IMR-90 (cell line): ENCODE measurements around the gene RASSF8. TPM values are rescaled to one million over a fixed set of nuclear protein-coding genes. Genes with fewer than 3 reads are reported as not detected.
"Not testable (repeated sequence)": the region's sequence is repeated elsewhere in the genome, so short reads cannot be mapped to it uniquely, and the experiment has no call there.

Experiments used
- ATAC-seq: fragments of 200-7000 bp; cut with Tn5 transposase; 2 replicates; pipeline ENCODE4 v1.9.1; 2020; ENCODE audit warnings: low read depth, mild to moderate bottlenecking, moderate library complexity
- BruUV-seq: library from RNA; stranded (reverse); fragments of 400-500 nt; replicated peaks from 2 replicates; lab custom pipeline; 2021; lab: Mats Ljungman, UMichigan
- CTCF ChIA-PET: fragments of 300-600 bp; formaldehyde crosslinking; extraction: SDS; loops from one replicate; lab custom pipeline; 2021; ENCODE audit warnings: antibody characterized with exemption; lab: Yijun Ruan, JAX
- POLR2A ChIA-PET: fragments of 300-600 bp; sonication (Branson Sonifier 250); formaldehyde crosslinking; loops from one replicate; lab custom pipeline; 2022; ENCODE audit warnings: antibody characterized with exemption; ENCODE audit not compliant: unreplicated experiment; lab: Charles Lee
- DNase-seq: peaks from one replicate; pipeline ENCODE4 v3.0.0; 2013
- H2AFZ ChIP-seq: replicated peaks from 2 replicates; pipeline ENCODE3; 2013; ENCODE audit warnings: low read length, mild to moderate bottlenecking; ENCODE audit not compliant: poor library complexity
- H2AK5ac ChIP-seq: 2 replicates; pipeline ENCODE4 v1.6.1; 2013; ENCODE audit warnings: low read depth, low read length, inconsistent platforms
- H2AK9ac ChIP-seq: replicated peaks from 2 replicates; pipeline ENCODE3; 2013; ENCODE audit warnings: mild to moderate bottlenecking, low read depth, low read length, moderate library complexity; ENCODE audit not compliant: poor library complexity
- H2BK120ac ChIP-seq: 2 replicates; pipeline ENCODE4 v1.6.1; 2013; ENCODE audit warnings: low read depth, low read length, inconsistent platforms
- H2BK15ac ChIP-seq: 3 replicates; pipeline ENCODE4 v1.6.1; 2013; ENCODE audit warnings: low read depth, low read length, inconsistent platforms
- H2BK20ac ChIP-seq: 2 replicates; pipeline ENCODE4 v1.6.1; 2013; ENCODE audit warnings: low read depth, mild to moderate bottlenecking, inconsistent platforms, low read length, moderate library complexity
- H2BK5ac ChIP-seq: 2 replicates; pipeline ENCODE4 v1.6.1; 2013; ENCODE audit warnings: mild to moderate bottlenecking, low read depth, low read length, inconsistent platforms; ENCODE audit not compliant: poor library complexity, severe bottlenecking
- H3K14ac ChIP-seq: replicated peaks from 2 replicates; pipeline ENCODE4 v1.6.1; 2013; ENCODE audit warnings: low read depth, low read length, inconsistent platforms
- H3K18ac ChIP-seq: 2 replicates; pipeline ENCODE4 v1.6.1; 2013; ENCODE audit warnings: low read depth, low read length, control low read depth
- H3K23ac ChIP-seq: 2 replicates; pipeline ENCODE4 v1.6.1; 2013; ENCODE audit warnings: low read depth, low read length, inconsistent platforms
- H3K27ac ChIP-seq: 2 replicates; pipeline ENCODE4 v1.5.1; 2013; ENCODE audit warnings: mild to moderate bottlenecking, control low read depth, low read length; ENCODE audit not compliant: insufficient read depth
- H3K27me3 ChIP-seq: 2 replicates; pipeline ENCODE4 v1.6.1; 2013; ENCODE audit warnings: low read length; ENCODE audit not compliant: control insufficient read depth, insufficient read depth
- H3K36me3 ChIP-seq: 2 replicates; pipeline ENCODE4 v1.6.1; 2013; ENCODE audit warnings: low read length, mixed read lengths; ENCODE audit not compliant: control insufficient read depth, insufficient read depth
- H3K4ac ChIP-seq: 2 replicates; pipeline ENCODE4 v1.6.1; 2013; ENCODE audit warnings: low read depth, low read length, inconsistent platforms
- H3K4me1 ChIP-seq: 2 replicates; pipeline ENCODE4 v1.6.1; 2013; ENCODE audit warnings: low read length, mixed read lengths; ENCODE audit not compliant: control insufficient read depth, insufficient read depth
- H3K4me2 ChIP-seq: 2 replicates; pipeline ENCODE4 v1.6.1; 2013; ENCODE audit warnings: low read depth, mild to moderate bottlenecking, control low read depth, low read length, moderate library complexity
- H3K4me3 ChIP-seq: 2 replicates; pipeline ENCODE4 v1.5.1; 2013; ENCODE audit warnings: low read depth, mild to moderate bottlenecking, control low read depth, low read length, moderate library complexity; ENCODE audit not compliant: insufficient read depth
- H3K56ac ChIP-seq: 2 replicates; pipeline ENCODE4 v1.6.1; 2013; ENCODE audit warnings: low read length, inconsistent platforms; ENCODE audit not compliant: insufficient read depth; ENCODE audit errors: extremely low read depth
- H3K79me1 ChIP-seq, 2 experiments: 2 replicates each; pipeline ENCODE4 v1.6.1; 2013; ENCODE audit warnings: low read length in 2 of 2, inconsistent platforms in 1 of 2, low read depth in 1 of 2
- H3K9ac ChIP-seq: 2 replicates; pipeline ENCODE4 v1.6.1; 2013; ENCODE audit warnings: low read depth, low read length, control low read depth
- H3K9me1 ChIP-seq: 2 replicates; pipeline ENCODE4 v1.6.1; 2013; ENCODE audit warnings: low read length, inconsistent platforms; ENCODE audit not compliant: insufficient read depth
- H3K9me3 ChIP-seq: 2 replicates; pipeline ENCODE4 v1.6.1; 2013; ENCODE audit warnings: low read length; ENCODE audit not compliant: control insufficient read depth, insufficient read depth
- H4K20me1 ChIP-seq: 2 replicates; pipeline ENCODE4 v1.6.1; 2013; ENCODE audit warnings: low read length, inconsistent platforms; ENCODE audit not compliant: insufficient read depth
- H4K5ac ChIP-seq: 2 replicates; pipeline ENCODE4 v1.6.1; 2013; ENCODE audit warnings: mild to moderate bottlenecking, low read depth, low read length, control low read depth
- H4K8ac ChIP-seq, 2 experiments: 2 replicates each; pipeline ENCODE4 v1.6.1; 2013; ENCODE audit warnings: low read depth in 2 of 2, low read length in 2 of 2, control low read depth in 1 of 2, inconsistent platforms in 1 of 2
- H4K91ac ChIP-seq: 2 replicates; pipeline ENCODE4 v1.6.1; 2013; ENCODE audit warnings: low read depth, low read length, inconsistent platforms; ENCODE audit not compliant: insufficient read depth
- CEBPB ChIP-seq: IDR thresholded peaks from 2 replicates; pipeline ENCODE4 v1.6.1; 2012; ENCODE audit warnings: low read depth, low read length, improper control_type of control experiment
- ELK1 ChIP-seq: fragments of 150-350 bp; IDR thresholded peaks from 2 replicates; pipeline ENCODE4 v1.6.1; 2016; ENCODE audit warnings: low read depth, mild to moderate bottlenecking, low read length, moderate library complexity, borderline replicate concordance
- FOS ChIP-seq: fragments of 150-350 bp; IDR thresholded peaks from 2 replicates; pipeline ENCODE4 v1.6.1; 2016; ENCODE audit warnings: low read depth, low read length
- NFE2L2 ChIP-seq: fragments of 150-350 bp; IDR thresholded peaks from 2 replicates; pipeline ENCODE4 v1.6.1; 2016; ENCODE audit warnings: low read depth, mild to moderate bottlenecking, low read length
- RCOR1 ChIP-seq: IDR thresholded peaks from 2 replicates; pipeline ENCODE4 v1.6.1; 2012; ENCODE audit warnings: mild to moderate bottlenecking, low read length, improper control_type of control experiment; ENCODE audit not compliant: insufficient replicate concordance
- RFX5 ChIP-seq: IDR thresholded peaks from 2 replicates; pipeline ENCODE4 v1.8.0; 2012; ENCODE audit warnings: low read depth, mild to moderate bottlenecking, low read length, moderate library complexity
- WGBS, 2 experiments: methylation state at CpG; one replicate each; pipeline versions ENCODE4 v1.1.5 to v1.1.7; 2013; ENCODE audit warnings: missing lambda C conversion rate in 2 of 2; ENCODE audit not compliant: insufficient read length in 1 of 2; ENCODE audit errors: extremely low coverage in 2 of 2; 5-methylcytosine and 5-hydroxymethylcytosine counted together
- dilution Hi-C: fragments of 300-500 bp; cut with HindIII; formaldehyde crosslinking; loops from one replicate; pipeline ENCODE4 v1.14.3; 2018; ENCODE audit warnings: low sequenced_read_pairs; ENCODE audit not compliant: unreplicated experiment
- in situ Hi-C: fragments of 300-500 bp; cut with MboI; formaldehyde crosslinking; loops from 3 replicates; pipeline ENCODE4 v1.14.3; 2019; ENCODE audit warnings: low sequenced_read_pairs, inconsistent platforms, mixed read lengths
- intact Hi-C: fragments of 100-400 bp; cut with micrococcal nuclease; formaldehyde crosslinking; loops from 2 replicates; pipeline ENCODE4 v1.10.0; 2022
- polyA plus RNA-seq, 3 experiments: library from polyadenylated mRNA; depleted of rRNA; stranded (reverse); fragments of >200 nt; gene quantifications; 2 replicates each; pipeline ENCODE4 v1.2.3, GENCODE V29; 2012; ENCODE audit warnings: low replicate concordance in 1 of 3
- total RNA-seq: library from RNA; depleted of rRNA; stranded (reverse); fragments of >200 nt; gene quantifications from 2 replicates; pipeline ENCODE4 v1.2.3, GENCODE V29; 2012
- TF ChIP-seq, protein P1 (sequence below): fragments of 150-350 bp; IDR thresholded peaks from 2 replicates; pipeline ENCODE4 v1.6.1; 2017; ENCODE audit warnings: mild to moderate bottlenecking, antibody characterized with exemption, low read length, low read depth

The RASSF8 gene
- total and polyA plus RNA-seq, 2 of the 4 experiments (the other 2 are of a cell fraction): 10.8 to 50.5 TPM

- peaks cover 5% of the 10 kb centered on the region for H3K4me1 ChIP-seq
- H4K20me1 ChIP-seq: peaks cover 19% of the 10 kb centered on the region
- no peak overlapping the region for H3K27ac ChIP-seq
- BruUV-seq: no TSS peak
- H2AFZ ChIP-seq: no peak overlapping the region
- no peak overlapping the region for H4K91ac ChIP-seq
- no peak overlapping the region for H2AK5ac ChIP-seq
- H3K14ac ChIP-seq: no peak overlapping the region
- no peak overlapping the region for H2AK9ac ChIP-seq
- H3K36me3 ChIP-seq: peaks cover 6% of the 10 kb centered on the region; the same call in 1 of the 2 replicates
- ChIA-PET CTCF (no interaction called here), POLR2A (interaction anchor here (0.6 kb wide), 1 partner anchor 1200 kb away, joined by 3 read pairs; no protein-coding TSS in a partner anchor)
- no peak overlapping the region for H3K9ac ChIP-seq
- H3K79me1 ChIP-seq: peaks cover 18 to 53% of the 10 kb centered on the region in 2 experiments
- TF ChIP-seq, protein P1, sequence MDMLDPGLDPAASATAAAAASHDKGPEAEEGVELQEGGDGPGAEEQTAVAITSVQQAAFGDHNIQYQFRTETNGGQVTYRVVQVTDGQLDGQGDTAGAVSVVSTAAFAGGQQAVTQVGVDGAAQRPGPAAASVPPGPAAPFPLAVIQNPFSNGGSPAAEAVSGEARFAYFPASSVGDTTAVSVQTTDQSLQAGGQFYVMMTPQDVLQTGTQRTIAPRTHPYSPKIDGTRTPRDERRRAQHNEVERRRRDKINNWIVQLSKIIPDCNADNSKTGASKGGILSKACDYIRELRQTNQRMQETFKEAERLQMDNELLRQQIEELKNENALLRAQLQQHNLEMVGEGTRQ: no peak
- TF ChIP-seq RCOR1: no peak
- no peak for TF ChIP-seq RFX5
- TF ChIP-seq ELK1: no peak
- no peak for TF ChIP-seq NFE2L2
- TF ChIP-seq FOS: 0 out of 2 replicates have a peak, but pooled peaks have one; percentile 15
- peak; percentile 81 for TF ChIP-seq CEBPB
- no peak overlapping the region for H2BK120ac ChIP-seq
- H3K4me2 ChIP-seq: no peak overlapping the region
- H2BK15ac ChIP-seq: no peak overlapping the region
- no peaks in the 10 kb centered on the region for H3K27me3 ChIP-seq
- peaks cover 11% of the 10 kb centered on the region for H3K9me1 ChIP-seq
- ATAC-seq (no peak), DNase-seq (peak; percentile 59)
- no peaks in the 10 kb centered on the region for H3K9me3 ChIP-seq
- no peak overlapping the region for H3K56ac ChIP-seq
- in situ Hi-C loops: no loop called here
- no CpG with 5 or more reads among the region's 1 CpG for WGBS, 2 experiments
- H2BK20ac ChIP-seq: no peak overlapping the region
- dilution Hi-C loops: no loop called here
- H2BK5ac ChIP-seq: no peak overlapping the region
- H3K4me3 ChIP-seq: no peak overlapping the region
- H3K23ac ChIP-seq: no peak overlapping the region
- no peak overlapping the region for H3K18ac ChIP-seq
- no peak overlapping the region for H3K4ac ChIP-seq
- H4K8ac ChIP-seq: no peak overlapping the region
- H4K5ac ChIP-seq: no peak overlapping the region
- intact Hi-C loops: no loop called here
These were observed 97.9 kb downstream of the RASSF8 start for GRCh38 chr12:26056335-26056734.

DNA sequence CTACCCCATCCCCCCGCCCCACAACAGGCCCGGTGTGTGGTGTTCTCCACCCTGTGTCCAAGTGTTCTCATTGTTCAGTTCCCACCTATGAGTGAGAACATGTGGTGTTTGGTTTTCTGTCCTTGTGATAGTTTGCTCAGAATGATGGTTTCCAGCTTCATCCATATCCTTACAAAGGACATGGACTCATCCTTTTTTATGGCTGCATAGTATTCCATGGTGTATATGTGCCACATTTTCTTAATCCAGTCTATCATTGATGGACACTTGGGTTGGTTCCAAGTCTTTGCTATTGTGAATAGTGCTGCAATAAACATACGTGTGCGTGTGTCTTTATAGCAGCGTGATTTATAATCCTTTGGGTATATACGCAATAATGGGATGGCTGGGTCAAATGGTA lies 98.8 kb downstream of the RASSF8 start:
- CTCF ChIA-PET: not testable (repeated sequence)

More for the DNA sequence above, 98.8 kb downstream of the RASSF8 start:
- in situ Hi-C loops, H2BK15ac ChIP-seq, H3K27ac ChIP-seq, BruUV-seq, H3K36me3 ChIP-seq, H4K91ac ChIP-seq, H3K14ac ChIP-seq, H3K4me3 ChIP-seq, ATAC-seq, dilution Hi-C loops, H3K56ac ChIP-seq, H2BK120ac ChIP-seq, H3K9ac ChIP-seq, H2BK5ac ChIP-seq, H3K27me3 ChIP-seq, H4K8ac ChIP-seq, H3K23ac ChIP-seq, H3K4me1 ChIP-seq, H3K4me2 ChIP-seq, intact Hi-C loops, H3K18ac ChIP-seq, H4K5ac ChIP-seq, H2BK20ac ChIP-seq, H2AK9ac ChIP-seq, DNase-seq, H3K9me3 ChIP-seq, H2AK5ac ChIP-seq, H3K4ac ChIP-seq, POLR2A ChIA-PET, H2AFZ ChIP-seq: not testable (repeated sequence)
- H4K20me1 ChIP-seq: peaks cover 15% of the 10 kb centered on the region
- H3K9me1 ChIP-seq: peaks cover 11% of the 10 kb centered on the region
- peaks cover 15 to 50% of the 10 kb centered on the region in 2 experiments for H3K79me1 ChIP-seq
- no CpG with 5 or more reads among the region's 6 CpGs for WGBS, 2 experiments
